ENCODE measurements around the gene TLE1. TPM values are rescaled to one million over a fixed set of nuclear protein-coding genes. Genes with fewer than 3 reads are reported as not detected.

The TLE1 gene
- total RNA-seq, 2 experiments from 2014 or later: 0.48 to 0.53 TPM

GRCh38 chr9:81633952-81634854 lies 55.1 kb downstream of the TLE1 start:
- H3K27me3 Mint-ChIP-seq: no peaks in the 10 kb centered on the region
- H3K27ac Mint-ChIP-seq: no peak overlapping the region
- H3K4me1 Mint-ChIP-seq: no peaks in the 10 kb centered on the region
- no peaks in the 10 kb centered on the region for H3K36me3 Mint-ChIP-seq (ENCODE audit: low read depth)
- H3K9me3 Mint-ChIP-seq: no peaks in the 10 kb centered on the region
- H3K4me3 Mint-ChIP-seq: no peak overlapping the region
- ChIA-PET CTCF (no interaction called here), POLR2A (no interaction called here)
- DNase-seq: no peak

- H3K27ac Mint-ChIP-seq: no peak overlapping the region
- no peak for DNase-seq
- H3K27me3 Mint-ChIP-seq: no peaks in the 10 kb centered on the region
- CTCF ChIA-PET: no interaction called here
- no peaks in the 10 kb centered on the region for H3K36me3 Mint-ChIP-seq (ENCODE audit: low read depth)
- no peaks in the 10 kb centered on the region for H3K9me3 Mint-ChIP-seq
- POLR2A ChIA-PET: no interaction called here
- H3K4me3 Mint-ChIP-seq: no peak overlapping the region
- H3K4me1 Mint-ChIP-seq: no peaks in the 10 kb centered on the region
Measured at GRCh38 chr9:81632599-81632998, 56.7 kb downstream of the TLE1 start.

GRCh38 chr9:81631218-81631745 lies 58.1 kb downstream of the TLE1 start:
- no peak for DNase-seq
- ChIA-PET POLR2A (no interaction called here), CTCF (no interaction called here)
- H3K27me3 Mint-ChIP-seq: no peaks in the 10 kb centered on the region
- no peak overlapping the region for H3K27ac Mint-ChIP-seq
- H3K36me3 Mint-ChIP-seq (ENCODE audit: low read depth): no peaks in the 10 kb centered on the region
- no peaks in the 10 kb centered on the region for H3K4me1 Mint-ChIP-seq
- H3K9me3 Mint-ChIP-seq: no peaks in the 10 kb centered on the region
- H3K4me3 Mint-ChIP-seq: no peak overlapping the region

GRCh38 chr9:81629440-81629839 lies 59.9 kb downstream of the TLE1 start:
- no peak for DNase-seq
- Mint-ChIP-seq H3K4me3 (no peak overlapping the region), H3K36me3 (ENCODE audit: low read depth) (no peaks in the 10 kb centered on the region), H3K27me3 (no peaks in the 10 kb centered on the region), H3K9me3 (no peaks in the 10 kb centered on the region), H3K4me1 (no peaks in the 10 kb centered on the region), H3K27ac (no peak overlapping the region)
- ChIA-PET CTCF (no interaction called here), POLR2A (no interaction called here)

- DNase-seq: no peak
- H3K27ac Mint-ChIP-seq: no peak overlapping the region
- no peaks in the 10 kb centered on the region for H3K4me1 Mint-ChIP-seq
- no peaks in the 10 kb centered on the region for H3K9me3 Mint-ChIP-seq
- H3K4me3 Mint-ChIP-seq: no peak overlapping the region
- ChIA-PET POLR2A (no interaction called here), CTCF (no interaction called here)
- H3K27me3 Mint-ChIP-seq: no peaks in the 10 kb centered on the region
- no peaks in the 10 kb centered on the region for H3K36me3 Mint-ChIP-seq (ENCODE audit: low read depth)
Measured at GRCh38 chr9:81628897-81629296, 60.5 kb downstream of the TLE1 start.

- no peaks in the 10 kb centered on the region for H3K4me1 Mint-ChIP-seq
- H3K36me3 Mint-ChIP-seq (ENCODE audit: low read depth): no peaks in the 10 kb centered on the region
- no peaks in the 10 kb centered on the region for H3K9me3 Mint-ChIP-seq
- no peaks in the 10 kb centered on the region for H3K27me3 Mint-ChIP-seq
- H3K27ac Mint-ChIP-seq: no peak overlapping the region
- CTCF ChIA-PET: no interaction called here
- DNase-seq: no peak
- POLR2A ChIA-PET: no interaction called here
- no peak overlapping the region for H3K4me3 Mint-ChIP-seq
Measured at GRCh38 chr9:81627481-81627880, 61.9 kb downstream of the TLE1 start.

GRCh38 chr9:81626511-81626910 lies 62.8 kb downstream of the TLE1 start:
- Mint-ChIP-seq H3K36me3 (ENCODE audit: low read depth) (no peaks in the 10 kb centered on the region), H3K27me3 (no peaks in the 10 kb centered on the region), H3K4me1 (no peaks in the 10 kb centered on the region), H3K27ac (no peak overlapping the region), H3K4me3 (no peak overlapping the region), H3K9me3 (no peaks in the 10 kb centered on the region)
- DNase-seq: no peak
- POLR2A ChIA-PET: no interaction called here
- CTCF ChIA-PET: no interaction called here

GRCh38 chr9:81625969-81626368 lies 63.4 kb downstream of the TLE1 start:
- POLR2A ChIA-PET: no interaction called here
- no peak for DNase-seq
- Mint-ChIP-seq H3K4me3 (no peak overlapping the region), H3K4me1 (no peaks in the 10 kb centered on the region), H3K27ac (no peak overlapping the region), H3K9me3 (no peaks in the 10 kb centered on the region), H3K27me3 (no peaks in the 10 kb centered on the region), H3K36me3 (ENCODE audit: low read depth) (no peaks in the 10 kb centered on the region)
- CTCF ChIA-PET: no interaction called here

- Mint-ChIP-seq H3K36me3 (ENCODE audit: low read depth) (no peaks in the 10 kb centered on the region), H3K27me3 (no peaks in the 10 kb centered on the region), H3K9me3 (peaks cover under 1% of the 10 kb centered on the region), H3K27ac (no peak overlapping the region), H3K4me3 (no peak overlapping the region), H3K4me1 (peaks cover 3% of the 10 kb centered on the region)
- ChIA-PET POLR2A (no interaction called here), CTCF (no interaction called here)
- DNase-seq: no peak
Measured at GRCh38 chr9:81623778-81624177, 65.6 kb downstream of the TLE1 start.

- ChIA-PET POLR2A (no interaction called here), CTCF (interaction anchor here (0.6 kb wide), 1 partner anchor 829 kb away, joined by 7 read pairs; no protein-coding TSS in a partner anchor)
- no peaks in the 10 kb centered on the region for H3K27me3 Mint-ChIP-seq
- no peak overlapping the region for H3K4me3 Mint-ChIP-seq
- H3K27ac Mint-ChIP-seq: no peak overlapping the region
- peaks cover 2% of the 10 kb centered on the region for H3K9me3 Mint-ChIP-seq
- peaks cover 3% of the 10 kb centered on the region for H3K4me1 Mint-ChIP-seq
- no peak for DNase-seq
- no peaks in the 10 kb centered on the region for H3K36me3 Mint-ChIP-seq (ENCODE audit: low read depth)
Measured at GRCh38 chr9:81622471-81623255, 66.7 kb downstream of the TLE1 start.

- H3K9me3 Mint-ChIP-seq: peaks cover 2% of the 10 kb centered on the region
- no peak overlapping the region for H3K27ac Mint-ChIP-seq
- no peaks in the 10 kb centered on the region for H3K36me3 Mint-ChIP-seq (ENCODE audit: low read depth)
- POLR2A ChIA-PET: no interaction called here
- peaks cover 3% of the 10 kb centered on the region for H3K4me1 Mint-ChIP-seq
- H3K27me3 Mint-ChIP-seq: no peaks in the 10 kb centered on the region
- CTCF ChIA-PET: no interaction called here
- no peak overlapping the region for H3K4me3 Mint-ChIP-seq
- DNase-seq: no peak
Measured at GRCh38 chr9:81621785-81622259, 67.5 kb downstream of the TLE1 start.

GRCh38 chr9:81621118-81621517 lies 68.2 kb downstream of the TLE1 start:
- Mint-ChIP-seq H3K27me3 (no peaks in the 10 kb centered on the region), H3K9me3 (peaks cover 2% of the 10 kb centered on the region), H3K4me3 (no peak overlapping the region), H3K27ac (no peak overlapping the region), H3K4me1 (peaks cover 3% of the 10 kb centered on the region), H3K36me3 (ENCODE audit: low read depth) (no peaks in the 10 kb centered on the region)
- DNase-seq: no peak
- ChIA-PET POLR2A (no interaction called here), CTCF (no interaction called here)

- peaks cover 2% of the 10 kb centered on the region for H3K9me3 Mint-ChIP-seq
- H3K4me3 Mint-ChIP-seq: no peak overlapping the region
- H3K27me3 Mint-ChIP-seq: no peaks in the 10 kb centered on the region
- no peak overlapping the region for H3K27ac Mint-ChIP-seq
- ChIA-PET CTCF (no interaction called here), POLR2A (no interaction called here)
- H3K36me3 Mint-ChIP-seq (ENCODE audit: low read depth): no peaks in the 10 kb centered on the region
- DNase-seq: peak; percentile 16
- peaks cover 3% of the 10 kb centered on the region for H3K4me1 Mint-ChIP-seq
Measured at GRCh38 chr9:81620002-81620390, 69.4 kb downstream of the TLE1 start.

Measured in activated CD4-positive, alpha-beta memory T cell treated with anti-CD3 and anti-CD28 coated beads, Interleukin-2, amount 10 ng/mL, durations not matched to agents 7 days and 5 days (primary cell).